Hematopoietic multipotent progenitor cell (in vitro differentiated cells): Measurements from ENCODE around the gene SHC4. TPM values are rescaled to one million over a fixed set of nuclear protein-coding genes. Genes with fewer than 3 reads are reported as not detected.
"Not testable (repeated sequence)": the region's sequence is repeated elsewhere in the genome, so short reads cannot be mapped to it uniquely, and the experiment has no call there.

Experiments used
- DNase-seq, 3 donors: peaks; one replicate each; pipeline ENCODE4 v3.0.0-alpha.2; 2011 to 2015; ENCODE audit warnings: low read depth in 2 of 3, low spot score in 2 of 3
- total RNA-seq: library from RNA; depleted of rRNA; stranded (reverse); fragments of >200 nt; gene quantifications from one replicate; pipeline ENCODE4 v1.2.3, GENCODE V29; 2012

The SHC4 gene
- total RNA-seq, 1 donor = 0.81 TPM

- no peak for DNase-seq
Observed at GRCh38 chr15:48802867-48803266, 160.9 kb downstream of the SHC4 start.

GRCh38 chr15:48802257-48802656 is 161.5 kb downstream of the SHC4 start:
- no peak for DNase-seq

GRCh38 chr15:48800811-48801455 is 162.8 kb downstream of the SHC4 start:
- DNase-seq = peak in 2 of 3 donors; percentile 59 to 80

DNA sequence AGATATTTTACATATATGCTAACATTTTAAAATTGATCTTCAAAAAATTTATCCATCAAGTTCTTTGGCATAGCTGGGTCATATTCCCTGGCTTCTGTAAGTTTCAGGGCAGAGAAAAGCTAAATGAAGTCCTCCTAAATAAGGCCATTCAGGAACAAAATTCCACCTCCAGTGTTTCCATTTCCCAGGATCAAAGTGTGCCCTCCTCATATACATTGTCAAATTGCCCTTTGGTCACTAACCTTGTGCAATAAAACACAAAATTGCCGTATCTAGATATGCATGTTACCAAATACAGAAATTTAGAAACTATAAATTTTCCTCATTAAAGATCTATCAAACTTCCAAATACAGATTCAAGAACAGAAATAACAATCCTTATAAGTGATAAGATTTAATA is 163.5 kb downstream of the SHC4 start:
- no peak for DNase-seq

- DNase-seq = no peak
Observed at GRCh38 chr15:48798319-48798718, 165.4 kb downstream of the SHC4 start.

DNA sequence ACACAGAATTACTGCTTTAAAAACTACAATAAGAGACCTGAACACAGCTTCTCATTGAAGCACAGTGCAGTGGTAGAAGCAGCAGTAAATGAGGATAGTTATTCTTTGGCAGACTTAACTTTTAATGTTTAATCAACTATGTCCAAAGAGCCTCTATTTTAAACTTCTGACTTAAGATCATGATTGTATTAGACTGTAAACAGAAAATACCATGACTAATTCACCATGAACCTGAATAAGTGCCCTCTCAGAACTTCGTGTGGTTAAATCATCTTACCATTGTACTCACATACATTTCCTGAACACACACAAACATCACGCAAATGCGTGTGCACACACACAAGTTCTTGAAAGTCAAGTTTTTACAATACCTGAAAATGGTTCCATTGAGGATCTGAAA is 166.8 kb downstream of the SHC4 start:
- peak in 2 of 3 donors; percentile 43 to 51 for DNase-seq

- DNase-seq = no peak
Observed at GRCh38 chr15:48796521-48796920, 167.2 kb downstream of the SHC4 start.

- no peak for DNase-seq
Observed at GRCh38 chr15:48795901-48796300, 167.8 kb downstream of the SHC4 start.

- DNase-seq = peak in 2 of 3 donors; percentile 25 to 51
Observed at GRCh38 chr15:48794697-48795134, 169.0 kb downstream of the SHC4 start.

- no peak for DNase-seq
Observed at GRCh38 chr15:48792408-48792807, 171.3 kb downstream of the SHC4 start.

DNA sequence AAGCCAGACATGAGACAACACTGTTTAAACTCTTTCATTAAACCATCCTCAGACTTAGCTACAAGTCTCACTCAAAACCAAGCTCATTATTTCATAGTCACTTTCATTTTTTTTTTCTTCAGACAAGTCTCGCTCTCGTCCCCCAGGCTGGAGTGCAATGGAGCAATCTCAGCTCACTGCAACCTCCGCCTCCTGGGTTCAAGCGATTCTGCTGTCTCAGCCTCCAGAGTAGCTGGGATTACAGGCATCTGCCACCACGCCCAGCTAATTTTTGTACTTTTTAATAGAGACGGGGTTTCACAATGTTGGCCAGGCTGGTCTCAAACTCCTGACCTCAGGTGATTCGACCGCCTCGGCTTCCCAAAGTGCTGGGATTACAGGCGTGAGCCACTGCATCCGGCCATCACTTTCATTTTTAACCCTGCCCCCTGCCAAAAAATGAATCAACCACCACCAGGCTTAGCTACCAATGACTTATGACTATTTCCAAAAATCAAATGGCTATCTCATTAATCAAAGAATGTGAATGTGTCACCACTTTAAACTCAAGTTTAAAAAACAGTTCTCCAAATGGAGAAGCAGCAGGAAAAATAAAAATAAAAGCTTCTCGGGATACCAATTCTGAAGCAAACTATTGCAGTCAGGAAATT is 173.1 kb downstream of the SHC4 start:
- not testable (repeated sequence) for DNase-seq

GRCh38 chr15:48785712-48786111 is 178.0 kb downstream of the SHC4 start:
- no peak for DNase-seq

DNA sequence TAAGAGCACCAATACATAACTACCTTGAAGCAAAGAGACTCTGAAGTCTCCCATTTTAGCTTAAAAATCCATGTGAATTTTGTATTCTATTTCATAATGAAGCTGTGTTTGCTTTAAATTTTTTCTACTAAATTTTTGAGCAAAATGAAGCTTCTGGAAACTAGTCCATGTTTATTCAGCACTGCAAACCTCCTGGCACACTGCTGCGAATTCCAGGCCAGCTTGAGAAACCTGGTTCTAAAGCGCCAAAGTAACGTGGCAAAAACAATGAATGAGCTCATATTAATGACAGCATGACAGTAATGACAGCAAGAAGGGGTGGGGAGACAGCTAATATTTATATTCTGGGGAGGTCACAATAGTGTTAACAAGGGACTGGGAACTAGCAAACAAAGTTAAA is 178.5 kb downstream of the SHC4 start:
- no peak for DNase-seq

DNA sequence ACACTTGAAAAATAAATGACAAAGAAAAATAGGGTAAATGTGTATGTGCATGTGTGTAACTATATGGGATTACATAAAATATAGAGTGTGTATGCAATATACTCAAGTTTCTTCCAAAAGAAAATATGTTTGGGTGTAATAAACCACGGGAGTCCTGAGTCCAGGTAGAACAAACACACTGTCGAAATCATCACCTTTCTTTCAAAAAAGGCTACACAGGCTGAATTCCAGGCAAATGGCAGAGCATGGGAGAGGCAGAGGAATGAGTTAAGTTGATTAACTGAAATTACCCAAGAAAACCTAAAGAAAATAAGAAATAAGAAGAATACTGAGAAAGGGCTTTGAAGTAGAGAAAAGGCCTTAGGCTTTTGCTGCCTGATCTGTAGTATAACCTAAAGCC is 179.0 kb downstream of the SHC4 start:
- DNase-seq = no peak

GRCh38 chr15:48782911-48783310 is 180.8 kb downstream of the SHC4 start:
- no peak for DNase-seq

- DNase-seq = no peak
Observed at GRCh38 chr15:48781481-48782081, 182.1 kb downstream of the SHC4 start.

- DNase-seq = no peak
Observed at GRCh38 chr15:48781017-48781416, 182.7 kb downstream of the SHC4 start.

- no peak for DNase-seq
Observed at GRCh38 chr15:48778331-48778730, 185.4 kb downstream of the SHC4 start.

GRCh38 chr15:48777645-48778330 is 185.9 kb downstream of the SHC4 start:
- no peak for DNase-seq

DNA sequence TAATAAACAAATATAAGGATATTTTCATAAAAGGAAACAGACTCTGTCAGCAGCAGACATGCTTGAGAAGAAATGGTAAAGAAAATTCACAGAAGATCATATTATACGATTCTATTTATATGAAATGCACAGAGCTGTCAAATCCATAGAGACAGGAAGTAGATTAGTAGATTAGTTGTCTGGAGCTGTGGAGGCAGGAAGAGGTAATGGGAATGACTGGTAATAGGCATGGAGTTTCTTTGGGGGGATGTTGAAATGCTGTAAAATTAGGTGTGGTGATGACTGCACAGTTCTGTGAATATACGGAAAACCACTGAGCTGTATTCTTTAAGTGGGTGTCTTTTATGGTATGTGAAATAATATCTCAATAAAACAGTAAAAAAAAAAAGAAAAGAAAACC is 188.2 kb downstream of the SHC4 start:
- DNase-seq = no peak

DNA sequence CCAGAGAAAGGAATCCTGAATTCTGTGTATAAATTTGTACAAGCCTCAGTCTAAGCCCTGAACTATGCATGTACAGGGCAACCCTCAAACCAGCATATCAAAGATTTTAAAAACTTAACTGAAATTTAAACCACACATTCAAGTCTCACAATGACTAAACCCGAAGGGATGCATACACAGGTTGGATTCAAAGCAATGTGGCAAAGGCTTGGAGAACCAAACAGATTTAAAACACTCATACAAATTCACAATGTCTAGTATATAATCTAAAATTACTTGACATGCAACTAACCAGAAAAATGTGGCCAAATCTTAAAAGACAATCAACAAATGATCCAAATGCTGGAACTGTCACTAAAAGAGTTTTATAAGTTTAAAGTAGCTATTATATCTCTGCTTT is 189.2 kb downstream of the SHC4 start:
- no peak for DNase-seq
